WTC11 (cell line): ENCODE data around the gene SNX25. TPM values are rescaled to one million over a fixed set of nuclear protein-coding genes. Genes with fewer than 3 reads are reported as not detected.

Source experiments
- ATAC-seq: fragments of 200-7000 bp; cut with Tn5 transposase; 2 replicates; pipeline ENCODE4 v1.10.0; 2021; ENCODE audit warnings: mild to moderate bottlenecking, moderate library complexity
- CTCF ChIA-PET: fragments of 300-600 bp; sonication (Branson Sonifier 250); formaldehyde crosslinking; loops from one replicate; lab custom pipeline; 2021; ENCODE audit warnings: antibody characterized with exemption; lab: Charles Lee
- POLR2A ChIA-PET: fragments of 350-600 bp; sonication (Branson Sonifier 250); formaldehyde crosslinking; loops from one replicate; lab custom pipeline; 2021; ENCODE audit warnings: antibody characterized with exemption; lab: Charles Lee
- DNase-seq: peaks from one replicate; pipeline ENCODE4 v3.0.0; 2021; ENCODE audit warnings: low spot score
- H3K27ac Mint-ChIP-seq: 2 replicates; pipeline ENCODE4 v1.8.0; 2021; ENCODE audit warnings: mixed read lengths
- H3K27me3 Mint-ChIP-seq: 2 replicates; pipeline ENCODE4 v1.8.0; 2021; ENCODE audit warnings: low read depth, mild to moderate bottlenecking, moderate library complexity, mixed read lengths
- H3K36me3 Mint-ChIP-seq: 2 replicates; pipeline ENCODE4 v1.8.0; 2021; ENCODE audit warnings: mixed read lengths
- H3K4me1 Mint-ChIP-seq: 2 replicates; pipeline ENCODE4 v1.8.0; 2022; ENCODE audit warnings: mixed read lengths
- H3K4me3 Mint-ChIP-seq: 2 replicates; pipeline ENCODE4 v1.8.0; 2021; ENCODE audit warnings: mild to moderate bottlenecking, moderate library complexity, mixed read lengths
- H3K9me3 Mint-ChIP-seq: 2 replicates; pipeline ENCODE4 v1.8.0; 2021; ENCODE audit warnings: mixed read lengths
- ARID4B ChIP-seq: sonication (generic); formaldehyde crosslinking; IDR thresholded peaks from 2 replicates; pipeline ENCODE4 v1.8.0; 2023; ENCODE audit warnings: missing genetic modification reagents, mild to moderate bottlenecking, borderline replicate concordance
- ATF6 ChIP-seq: sonication (generic); formaldehyde crosslinking; IDR thresholded peaks from 2 replicates; pipeline ENCODE4 v1.8.1; 2023; ENCODE audit warnings: mild to moderate bottlenecking, missing genetic modification reagents
- E2F4 ChIP-seq: sonication (generic); formaldehyde crosslinking; IDR thresholded peaks from 2 replicates; pipeline ENCODE4 v1.8.1; 2022; ENCODE audit warnings: low read depth, mild to moderate bottlenecking, moderate library complexity, missing genetic modification reagents, borderline replicate concordance
- E2F5 ChIP-seq: sonication (generic); formaldehyde crosslinking; IDR thresholded peaks from 2 replicates; pipeline ENCODE4 v1.8.1; 2022; ENCODE audit warnings: mild to moderate bottlenecking, moderate library complexity, missing genetic modification reagents
- FOXK1 ChIP-seq: sonication (generic); formaldehyde crosslinking; IDR thresholded peaks from 2 replicates; pipeline ENCODE4 v1.8.0; 2022; ENCODE audit warnings: mild to moderate bottlenecking, moderate library complexity, missing genetic modification reagents
- IRF2 ChIP-seq: sonication (generic); formaldehyde crosslinking; IDR thresholded peaks from 2 replicates; pipeline ENCODE4 v1.8.0; 2022; ENCODE audit warnings: low read depth, missing genetic modification reagents, borderline replicate concordance
- JUN ChIP-seq: sonication (generic); formaldehyde crosslinking; IDR thresholded peaks from 2 replicates; pipeline ENCODE4 v1.8.0; 2023; ENCODE audit warnings: mild to moderate bottlenecking, missing genetic modification reagents
- MAX ChIP-seq: sonication (generic); formaldehyde crosslinking; IDR thresholded peaks from 2 replicates; pipeline ENCODE4 v1.8.0; 2022; ENCODE audit warnings: mild to moderate bottlenecking, missing genetic modification reagents
- MLX ChIP-seq: sonication (generic); formaldehyde crosslinking; IDR thresholded peaks from 2 replicates; pipeline ENCODE4 v1.8.1; 2023; ENCODE audit warnings: mild to moderate bottlenecking, missing genetic modification reagents, moderate library complexity
- MXD4 ChIP-seq: fragments of 250-450 bp; sonication (Bioruptor Pico); IDR thresholded peaks from 2 replicates; pipeline ENCODE4 v1.8.0; 2021; ENCODE audit warnings: mild to moderate bottlenecking, moderate library complexity, borderline replicate concordance
- NFATC4 ChIP-seq: fragments of 250-450 bp; sonication (Bioruptor Pico); IDR thresholded peaks from 2 replicates; pipeline ENCODE4 v1.9.0; 2021; ENCODE audit warnings: mild to moderate bottlenecking
- NFE2L1 ChIP-seq: sonication (generic); formaldehyde crosslinking; IDR thresholded peaks from 2 replicates; pipeline ENCODE4 v1.8.1; 2023; ENCODE audit warnings: missing genetic modification reagents
- OVOL2 ChIP-seq: fragments of 250-450 bp; sonication (Bioruptor Pico); IDR thresholded peaks from 2 replicates; pipeline ENCODE4 v1.9.0; 2021; ENCODE audit warnings: mild to moderate bottlenecking, borderline replicate concordance
- SMAD4 ChIP-seq: sonication (generic); formaldehyde crosslinking; IDR thresholded peaks from 2 replicates; pipeline ENCODE4 v1.8.0; 2022; ENCODE audit warnings: mild to moderate bottlenecking, missing genetic modification reagents
- SP1 ChIP-seq: sonication (generic); formaldehyde crosslinking; conservative IDR thresholded peaks from 2 replicates; pipeline ENCODE4 v1.8.1; 2022; ENCODE audit warnings: missing genetic modification reagents
- USF1 ChIP-seq: sonication (generic); formaldehyde crosslinking; IDR thresholded peaks from 2 replicates; pipeline ENCODE4 v1.8.0; 2022; ENCODE audit warnings: mild to moderate bottlenecking, missing genetic modification reagents
- ZNF138 ChIP-seq: sonication (generic); formaldehyde crosslinking; conservative IDR thresholded peaks from 2 replicates; pipeline ENCODE4 v1.8.1; 2022; ENCODE audit warnings: mild to moderate bottlenecking, moderate library complexity, missing genetic modification reagents
- ZNF232 ChIP-seq: sonication (generic); formaldehyde crosslinking; IDR thresholded peaks from 2 replicates; pipeline ENCODE4 v1.8.0; 2022; ENCODE audit warnings: mild to moderate bottlenecking, missing genetic modification reagents
- ZNF317 ChIP-seq: sonication (generic); formaldehyde crosslinking; IDR thresholded peaks from 2 replicates; pipeline ENCODE4 v1.8.1; 2023; ENCODE audit warnings: low read depth, mild to moderate bottlenecking, moderate library complexity, missing genetic modification reagents, borderline replicate concordance
- ZNF416 ChIP-seq: fragments of 250-450 bp; sonication (Bioruptor Pico); IDR thresholded peaks from 2 replicates; pipeline ENCODE4 v1.9.0; 2021; ENCODE audit warnings: mild to moderate bottlenecking, inconsistent platforms
- ZSCAN18 ChIP-seq: fragments of 250-450 bp; sonication (Bioruptor Pico); IDR thresholded peaks from 2 replicates; pipeline ENCODE4 v2.1.2; 2022; ENCODE audit warnings: mild to moderate bottlenecking, moderate library complexity
- total RNA-seq: library from RNA; stranded (reverse); gene quantifications from 3 replicates; pipeline ENCODE4 v1.2.3, GENCODE V29; 2021

The SNX25 gene
- total RNA-seq, 1 experiment from 2014 or later = 16.9 TPM

GRCh38 chr4:185392156-185392555, 182.8 kb downstream of the SNX25 start (continued):
- TF ChIP-seq MAX (CRISPR knock-in tag) (no peak), OVOL2 (CRISPR knock-in tag) (no peak), ZNF232 (no peak), SP1 (CRISPR knock-in tag) (no peak), SMAD4 (CRISPR knock-in tag) (no peak), ARID4B (CRISPR knock-in tag) (no peak), ZNF416 (CRISPR knock-in tag) (no peak), NFATC4 (CRISPR knock-in tag) (no peak), MXD4 (CRISPR knock-in tag) (no peak), IRF2 (CRISPR knock-in tag) (no peak), E2F4 (CRISPR knock-in tag) (no peak), USF1 (CRISPR knock-in tag) (no peak), E2F5 (CRISPR knock-in tag) (no peak)

- Mint-ChIP-seq H3K4me3 (peak overlapping the region; percentile 26), H3K9me3 (peaks cover 9% of the 10 kb centered on the region), H3K27me3 (no peaks in the 10 kb centered on the region), H3K4me1 (peaks cover 22% of the 10 kb centered on the region), H3K36me3 (peaks cover 20% of the 10 kb centered on the region), H3K27ac (no peak overlapping the region)
- TF ChIP-seq ZSCAN18 (CRISPR knock-in tag) (no peak), FOXK1 (no peak), MLX (no peak), IRF2 (CRISPR knock-in tag) (no peak), ZNF317 (CRISPR knock-in tag) (no peak), ZNF138 (no peak), NFE2L1 (CRISPR knock-in tag) (no peak), ZNF232 (no peak), JUN (CRISPR knock-in tag) (no peak), ATF6 (CRISPR knock-in tag) (no peak)
- ChIA-PET CTCF (no interaction called here), POLR2A (no interaction called here)
- ATAC-seq (no peak), DNase-seq (no peak)
Measured at GRCh38 chr4:185394568-185395237, 185.3 kb downstream of the SNX25 start.
